Gastrocnemius medialis (tissue), 4 donors: Measurements from ENCODE around the gene NRF1.

Experiments
- POLR2A ChIP-seq, 2 donors: fragments of 450-650 bp; IDR thresholded peaks; one replicate each; pipeline ENCODE4 v1.6.1; 2017; ENCODE audit warnings: antibody characterized with exemption in 2 of 2, mild to moderate bottlenecking in 2 of 2, moderate library complexity in 2 of 2
- TF ChIP-seq, protein P1 (sequence below), 5 experiments: fragments of 450-650 bp in 3 of 5; fragments of 200-600 bp in 2 of 5; sonication (generic) in 2 of 5; IDR thresholded peaks in 4 of 5; conservative IDR thresholded peaks in 1 of 5; 1 replicate in 4 of 5; 2 replicates in 1 of 5; pipeline ENCODE4 v1.5.1; 2016 to 2019; ENCODE audit warnings: antibody characterized with exemption in 5 of 5, mild to moderate bottlenecking in 3 of 5, moderate library complexity in 3 of 5

- TF ChIP-seq, protein P1, sequence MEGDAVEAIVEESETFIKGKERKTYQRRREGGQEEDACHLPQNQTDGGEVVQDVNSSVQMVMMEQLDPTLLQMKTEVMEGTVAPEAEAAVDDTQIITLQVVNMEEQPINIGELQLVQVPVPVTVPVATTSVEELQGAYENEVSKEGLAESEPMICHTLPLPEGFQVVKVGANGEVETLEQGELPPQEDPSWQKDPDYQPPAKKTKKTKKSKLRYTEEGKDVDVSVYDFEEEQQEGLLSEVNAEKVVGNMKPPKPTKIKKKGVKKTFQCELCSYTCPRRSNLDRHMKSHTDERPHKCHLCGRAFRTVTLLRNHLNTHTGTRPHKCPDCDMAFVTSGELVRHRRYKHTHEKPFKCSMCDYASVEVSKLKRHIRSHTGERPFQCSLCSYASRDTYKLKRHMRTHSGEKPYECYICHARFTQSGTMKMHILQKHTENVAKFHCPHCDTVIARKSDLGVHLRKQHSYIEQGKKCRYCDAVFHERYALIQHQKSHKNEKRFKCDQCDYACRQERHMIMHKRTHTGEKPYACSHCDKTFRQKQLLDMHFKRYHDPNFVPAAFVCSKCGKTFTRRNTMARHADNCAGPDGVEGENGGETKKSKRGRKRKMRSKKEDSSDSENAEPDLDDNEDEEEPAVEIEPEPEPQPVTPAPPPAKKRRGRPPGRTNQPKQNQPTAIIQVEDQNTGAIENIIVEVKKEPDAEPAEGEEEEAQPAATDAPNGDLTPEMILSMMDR (IDR thresholded peaks at IDR 0.05 in 4 of 5, conservative IDR thresholded peaks at IDR 0.05 in 1 of 5) = no peak
- TF ChIP-seq POLR2A (IDR thresholded peaks at IDR 0.05) = no peak
Measured at GRCh38 chr7:129652914-129653313, 41.4 kb downstream of the NRF1 start.
